H1 (cell line): ENCODE measurements around the gene ANGPTL2. TPM values are rescaled to one million over a fixed set of nuclear protein-coding genes. Genes with fewer than 3 reads are reported as not detected.

Experiments
- CTCF ChIA-PET: fragments of 300-600 bp; sonication (Branson Sonifier 250); formaldehyde crosslinking; loops from one replicate; lab custom pipeline; 2021; ENCODE audit not compliant: partially characterized antibody; lab: Charles Lee
- POLR2A ChIA-PET: fragments of 300-600 bp; sonication (Branson Sonifier 250); formaldehyde crosslinking; loops from one replicate; lab custom pipeline; 2021; ENCODE audit warnings: inconsistent platforms; ENCODE audit not compliant: partially characterized antibody; lab: Charles Lee
- DNase-seq, 2 experiments: peaks; one replicate each; pipeline versions ENCODE4 v3.0.0 to v3.0.0-alpha.2; 2010 to 2022; ENCODE audit warnings: low spot score in 2 of 2, low read depth in 1 of 2, mixed read lengths in 1 of 2
- FAIRE-seq: peaks from 2 replicates; lab custom pipeline; 2011; peaks lifted over from hg19 to GRCh38; lab: Jason Lieb, UNC
- H2AFZ ChIP-seq: 2 replicates; pipeline ENCODE4 v1.8.1; 2012; ENCODE audit warnings: low read length, inconsistent platforms
- H2AK5ac ChIP-seq: 2 replicates; pipeline ENCODE4 v1.6.1; 2013; ENCODE audit warnings: low read depth, low read length
- H2BK120ac ChIP-seq: replicated peaks from 2 replicates; pipeline ENCODE3; 2013; ENCODE audit warnings: low read depth, low read length, inconsistent platforms
- H2BK12ac ChIP-seq: 2 replicates; pipeline ENCODE4 v1.6.1; 2013; ENCODE audit warnings: low read depth, low read length
- H2BK15ac ChIP-seq: 2 replicates; pipeline ENCODE4 v1.6.1; 2013; ENCODE audit warnings: low read length
- H2BK20ac ChIP-seq: 2 replicates; pipeline ENCODE4 v1.6.1; 2013; ENCODE audit warnings: low read length
- H2BK5ac ChIP-seq: 2 replicates; pipeline ENCODE4 v1.6.1; 2013; ENCODE audit warnings: low read depth, low read length
- H3K14ac ChIP-seq: 2 replicates; pipeline ENCODE4 v1.6.1; 2013; ENCODE audit warnings: inconsistent platforms; ENCODE audit not compliant: insufficient read length
- H3K18ac ChIP-seq: 2 replicates; pipeline ENCODE4 v1.6.1; 2013; ENCODE audit warnings: low read length; ENCODE audit errors: extremely low read depth
- H3K23ac ChIP-seq: 2 replicates; pipeline ENCODE4 v1.6.1; 2013; ENCODE audit warnings: inconsistent platforms; ENCODE audit not compliant: insufficient read length
- H3K23me2 ChIP-seq: 2 replicates; pipeline ENCODE4 v1.6.1; 2013; ENCODE audit warnings: low read depth, low read length
- H3K27ac ChIP-seq: 2 replicates; pipeline ENCODE4 v1.6.1; 2011; ENCODE audit warnings: low read depth, low read length, inconsistent platforms
- H3K27me3 ChIP-seq, 4 experiments: replicated peaks in 1 of 4; 1 replicate in 1 of 4; 2 replicates in 3 of 4; pipeline versions ENCODE4 v1.6.1 to v1.8.1; 2011 to 2013; ENCODE audit warnings: low read length in 3 of 4, mild to moderate bottlenecking in 3 of 4, inconsistent platforms in 2 of 4, mixed read lengths in 2 of 4, moderate library complexity in 1 of 4; ENCODE audit not compliant: control insufficient read depth in 3 of 4, insufficient read depth in 3 of 4; ENCODE audit errors: extremely low read depth in 1 of 4
- H3K36me3 ChIP-seq, 4 experiments: 2 replicates each; pipeline versions ENCODE4 v1.6.1 to v1.8.1; 2011 to 2013; ENCODE audit warnings: mild to moderate bottlenecking in 4 of 4, low read length in 3 of 4, moderate library complexity in 2 of 4, control low read depth in 1 of 4, inconsistent platforms in 1 of 4; ENCODE audit not compliant: insufficient read depth in 4 of 4, control insufficient read depth in 2 of 4
- H3K4ac ChIP-seq: replicated peaks from 2 replicates; pipeline ENCODE3; 2013; ENCODE audit warnings: low read length, low read depth, mixed read lengths, inconsistent platforms; ENCODE audit not compliant: insufficient read length
- H3K4me1 ChIP-seq, 4 experiments: replicated peaks in 1 of 4; 1 replicate in 1 of 4; 2 replicates in 3 of 4; pipeline versions ENCODE4 v1.6.1 to v1.8.1; 2011 to 2013; ENCODE audit warnings: low read length in 3 of 4, inconsistent platforms in 2 of 4, mixed read lengths in 1 of 4; ENCODE audit not compliant: insufficient read depth in 4 of 4, control insufficient read depth in 3 of 4
- H3K4me2 ChIP-seq, 2 experiments: 2 replicates each; pipeline versions ENCODE4 v1.6.1 to v1.8.1; 2011 to 2013; ENCODE audit warnings: low read depth in 2 of 2, low read length in 2 of 2, control low read depth in 1 of 2, inconsistent platforms in 1 of 2, mild to moderate bottlenecking in 1 of 2; ENCODE audit not compliant: insufficient read depth in 1 of 2
- H3K4me3 ChIP-seq, 4 experiments: fragments of 200-600, 300-600 bp in 1 of 4; sonication (generic), shearing (Covaris generic), sonication (Bioruptor Twin) in 1 of 4; 2 replicates each; pipeline versions ENCODE4 v1.5.1 to v1.8.1; 2011 to 2016; ENCODE audit warnings: low read length in 4 of 4, low read depth in 3 of 4, control low read depth in 2 of 4, inconsistent platforms in 2 of 4, mild to moderate bottlenecking in 2 of 4, mixed read lengths in 1 of 4, moderate library complexity in 1 of 4; ENCODE audit not compliant: insufficient read depth in 2 of 4; ENCODE audit errors: extremely low read depth in 1 of 4
- H3K56ac ChIP-seq: replicated peaks from 2 replicates; pipeline ENCODE3; 2013; ENCODE audit warnings: low read depth, mild to moderate bottlenecking, mixed read lengths, low read length, inconsistent platforms; ENCODE audit not compliant: insufficient read length
- H3K79me1 ChIP-seq: 2 replicates; pipeline ENCODE4 v1.6.1; 2013; ENCODE audit warnings: low read depth, low read length, control low read depth
- H3K79me2 ChIP-seq, 2 experiments: 2 replicates each; pipeline versions ENCODE4 v1.6.1 to v1.8.1; 2012 to 2013; ENCODE audit warnings: low read length in 2 of 2, mild to moderate bottlenecking in 2 of 2, inconsistent platforms in 1 of 2; ENCODE audit not compliant: insufficient read depth in 2 of 2, control insufficient read depth in 1 of 2
- H3K9ac ChIP-seq, 4 experiments: replicated peaks in 1 of 4; 1 replicate in 1 of 4; 2 replicates in 3 of 4; pipeline versions ENCODE4 v1.6.1 to v1.8.1; 2011 to 2013; ENCODE audit warnings: low read depth in 3 of 4, low read length in 3 of 4, control low read depth in 2 of 4, mild to moderate bottlenecking in 2 of 4, moderate library complexity in 2 of 4, inconsistent platforms in 1 of 4; ENCODE audit errors: extremely low read depth in 1 of 4
- H3K9me3 ChIP-seq, 2 experiments: 2 replicates each; pipeline versions ENCODE4 v1.6.1 to v1.8.1; 2012 to 2013; ENCODE audit warnings: mild to moderate bottlenecking in 2 of 2, moderate library complexity in 2 of 2, control low read depth in 1 of 2, inconsistent platforms in 1 of 2, low read depth in 1 of 2, low read length in 1 of 2, mixed read lengths in 1 of 2; ENCODE audit not compliant: insufficient read depth in 2 of 2
- H4K20me1 ChIP-seq, 2 experiments: replicated peaks in 1 of 2; 2 replicates each; pipeline versions ENCODE3 to v1.8.1; 2011 to 2013; ENCODE audit warnings: inconsistent platforms in 2 of 2, low read length in 2 of 2, mild to moderate bottlenecking in 1 of 2; ENCODE audit not compliant: insufficient read depth in 2 of 2, control insufficient read depth in 1 of 2
- H4K5ac ChIP-seq: 2 replicates; pipeline ENCODE4 v1.6.1; 2013; ENCODE audit warnings: low read length, low read depth, mixed read lengths, inconsistent platforms; ENCODE audit not compliant: insufficient read length
- H4K8ac ChIP-seq: 2 replicates; pipeline ENCODE4 v1.8.0; 2013; ENCODE audit warnings: mild to moderate bottlenecking, moderate library complexity, low read length, inconsistent platforms; ENCODE audit not compliant: insufficient read depth; ENCODE audit errors: extremely low read depth
- H4K91ac ChIP-seq: replicated peaks from 2 replicates; pipeline ENCODE3; 2013; ENCODE audit warnings: low read length, mixed read lengths, inconsistent platforms; ENCODE audit not compliant: insufficient read length
- ATF2 ChIP-seq: IDR thresholded peaks from 2 replicates; pipeline ENCODE4 v1.6.1; 2012; ENCODE audit warnings: low read length, inconsistent platforms
- CHD1 ChIP-seq: IDR thresholded peaks from 2 replicates; pipeline ENCODE4 v1.6.1; 2012; ENCODE audit warnings: low read depth, low read length, improper control_type of control experiment
- EP300 ChIP-seq, 2 experiments: IDR thresholded peaks; 1 replicate in 1 of 2; 2 replicates in 1 of 2; pipeline ENCODE4 v1.6.1; 2011 to 2012; ENCODE audit warnings: low read depth in 2 of 2, low read length in 2 of 2, mild to moderate bottlenecking in 2 of 2, borderline replicate concordance in 1 of 2, inconsistent platforms in 1 of 2, moderate library complexity in 1 of 2
- KDM5A ChIP-seq: fragments of 200-600 bp; IDR thresholded peaks from 2 replicates; pipeline ENCODE4 v1.7.1; 2012; ENCODE audit warnings: mild to moderate bottlenecking, low read length, inconsistent platforms, mixed read lengths
- NANOG ChIP-seq: IDR thresholded peaks from 2 replicates; pipeline ENCODE4 v1.6.1; 2011; ENCODE audit warnings: low read length, low read depth, mild to moderate bottlenecking, inconsistent platforms; ENCODE audit not compliant: insufficient read depth, poor library complexity, severe bottlenecking
- NRF1 ChIP-seq: IDR thresholded peaks from 2 replicates; pipeline ENCODE4 v1.6.1; 2011; ENCODE audit warnings: mild to moderate bottlenecking, low read depth, low read length, improper control_type of control experiment
- SP1 ChIP-seq: IDR thresholded peaks from 2 replicates; pipeline ENCODE4 v1.6.1; 2011; ENCODE audit warnings: low read depth, low read length
- SRF ChIP-seq: IDR thresholded peaks from 2 replicates; pipeline ENCODE4 v1.6.1; 2011; ENCODE audit warnings: mild to moderate bottlenecking, low read depth, low read length, moderate library complexity
- TAF1 ChIP-seq: IDR thresholded peaks from 2 replicates; pipeline ENCODE4 v1.6.1; 2011; ENCODE audit warnings: mild to moderate bottlenecking, low read depth, low read length
- TAF7 ChIP-seq: optimal IDR thresholded peaks from 2 replicates; pipeline ENCODE3; 2011; ENCODE audit warnings: low read depth, mild to moderate bottlenecking, inconsistent platforms, low read length, moderate library complexity, borderline replicate concordance
- WGBS, 2 experiments: shearing (Covaris generic) in 1 of 2; methylation state at CpG; one replicate each; pipeline versions ENCODE4 v1.1.6 to v1.1.7; 2013 to 2015; ENCODE audit warnings: low lambda C conversion rate in 2 of 2, mixed read lengths in 2 of 2, inconsistent platforms in 1 of 2, low coverage in 1 of 2, missing lambda C conversion rate in 1 of 2; ENCODE audit not compliant: insufficient replicate concordance in 2 of 2, insufficient coverage in 1 of 2, insufficient read length in 1 of 2; ENCODE audit errors: extremely low coverage in 1 of 2, missing lambda C conversion rate in 1 of 2; 5-methylcytosine and 5-hydroxymethylcytosine counted together
- polyA plus RNA-seq, 7 experiments: library from polyadenylated mRNA; depleted of rRNA in 3 of 7; stranded (reverse) in 5 of 7; unstranded in 2 of 7; fragments of >200 nt in 5 of 7; fragments of 200-250 nt in 2 of 7; gene quantifications; 1 replicate in 5 of 7; 2 replicates in 1 of 7; 4 replicates in 1 of 7; pipeline versions ENCODE4 v1.2.1 to v1.2.3, GENCODE V29; 2011 to 2013; ENCODE audit warnings: missing spikeins in 2 of 7, mixed read lengths in 2 of 7
- total RNA-seq: library from RNA; stranded (reverse); fragmentation: NEBNext Ultra II Directional; extraction: Animal tissue kit (Norgen Biotek cat#: 25700); gene quantifications from 2 replicates; pipeline ENCODE4 v1.2.1, GENCODE V29; 2021

Gene ANGPTL2
- total and polyA plus RNA-seq, 2 of the 8 experiments (the other 6 are each of a cell fraction or from before 2014, with no cell fraction given): 9.0 to 10.6 TPM

GRCh38 chr9:127112735-127113161, 9.7 kb downstream of the ANGPTL2 start:
- H4K20me1 ChIP-seq: peaks cover 0 to 7% of the 10 kb centered on the region in 2 experiments
- no peak overlapping the region for H2AFZ ChIP-seq
- peak overlapping the region; percentile 15 for H3K4ac ChIP-seq
- POLR2A ChIA-PET: interaction anchor here (1.4 to 2.6 kb wide), 3 partner anchors 10 to 22 kb away, joined by 4 to 15 read pairs (median 7); partner anchors contain the start of gene ANGPTL2
- H3K4me2 ChIP-seq: peak overlapping the region in 1 of 2 experiments; percentile 14; a peak in 1 of 4 replicates
- peaks cover 4% of the 10 kb centered on the region; the same call in 1 of the 2 replicates for H3K79me1 ChIP-seq
- CTCF ChIA-PET: interaction anchor here (0.6 to 1.7 kb wide), 3 partner anchors 10 to 378 kb away, joined by 3 to 6 read pairs (median 4); partner anchors contain the start of gene ANGPTL2
- H3K4me3 ChIP-seq: peak overlapping the region in 1 of 4 experiments; percentile 8; a peak in 1 of 8 replicates
- peak overlapping the region; percentile 55; the same call in 1 of the 2 replicates for H3K18ac ChIP-seq
- H3K14ac ChIP-seq: no peak overlapping the region
- H3K23me2 ChIP-seq: no peaks in the 10 kb centered on the region
- peak overlapping the region; percentile 99; the same call in 1 of the 2 replicates for H2AK5ac ChIP-seq
- DNase-seq: no peak
- H2BK15ac ChIP-seq: peak overlapping the region; percentile 73
- peak overlapping the region; percentile 29 for H4K91ac ChIP-seq
- no peaks in the 10 kb centered on the region for H3K9me3 ChIP-seq
- H3K36me3 ChIP-seq: no peaks in the 10 kb centered on the region; a peak in 1 of 8 replicates
- H3K9ac ChIP-seq: peak overlapping the region in 1 of 4 experiments; percentile 4; a peak in 1 of 7 replicates
- no peaks in the 10 kb centered on the region for H3K27me3 ChIP-seq
- H3K4me1 ChIP-seq: peaks cover 9 to 23% (median 16%) of the 10 kb centered on the region in 4 experiments
- H3K23ac ChIP-seq: no peak overlapping the region
- no peak for FAIRE-seq
- H2BK5ac ChIP-seq: peak overlapping the region; percentile 38
- H4K5ac ChIP-seq: peak overlapping the region; percentile 19
- H3K79me2 ChIP-seq: no peaks in the 10 kb centered on the region
- H3K56ac ChIP-seq: no peak overlapping the region
- peak overlapping the region; percentile 40; the same call in 1 of the 2 replicates for H3K27ac ChIP-seq
- peak overlapping the region; percentile 93; the same call in 1 of the 2 replicates for H2BK20ac ChIP-seq
- H2BK120ac ChIP-seq: peak overlapping the region; percentile 18
- WGBS, 2 experiments: 87% methylated on average over 3 of the region's 3 CpGs; no CpG with 5 or more reads in 1 of the 2 experiments
- H4K8ac ChIP-seq: no peak overlapping the region
- H2BK12ac ChIP-seq: peak overlapping the region; percentile 86
- TF ChIP-seq NRF1 (no peak), TAF1 (no peak), NANOG (no peak), CHD1 (no peak), ATF2 (no peak), KDM5A (no peak), SP1 (no peak), EP300 (IDR thresholded peaks at IDR 0.05; ENCODE audit: borderline replicate concordance in 1 of 2, low read depth in 2 of 2, low read length in 2 of 2) (no peak), SRF (no peak), TAF7 (no peak)
